GM10266 (cell line): ENCODE data around the gene TBC1D9.

Source experiments
- DNase-seq: peaks from one replicate; pipeline ENCODE4 v3.0.0; 2012; ENCODE audit errors: extremely low spot score
- TF ChIP-seq, protein P1 (sequence below): IDR thresholded peaks from 2 replicates; pipeline ENCODE4 v1.5.1; 2012; ENCODE audit warnings: mild to moderate bottlenecking, low read depth; ENCODE audit not compliant: control insufficient read depth, insufficient read depth; ENCODE audit errors: missing control alignments

The TBC1D9 gene

GRCh38 chr4:140719686-140720085 is 36.5 kb downstream of the TBC1D9 start:
- TF ChIP-seq, protein P1, sequence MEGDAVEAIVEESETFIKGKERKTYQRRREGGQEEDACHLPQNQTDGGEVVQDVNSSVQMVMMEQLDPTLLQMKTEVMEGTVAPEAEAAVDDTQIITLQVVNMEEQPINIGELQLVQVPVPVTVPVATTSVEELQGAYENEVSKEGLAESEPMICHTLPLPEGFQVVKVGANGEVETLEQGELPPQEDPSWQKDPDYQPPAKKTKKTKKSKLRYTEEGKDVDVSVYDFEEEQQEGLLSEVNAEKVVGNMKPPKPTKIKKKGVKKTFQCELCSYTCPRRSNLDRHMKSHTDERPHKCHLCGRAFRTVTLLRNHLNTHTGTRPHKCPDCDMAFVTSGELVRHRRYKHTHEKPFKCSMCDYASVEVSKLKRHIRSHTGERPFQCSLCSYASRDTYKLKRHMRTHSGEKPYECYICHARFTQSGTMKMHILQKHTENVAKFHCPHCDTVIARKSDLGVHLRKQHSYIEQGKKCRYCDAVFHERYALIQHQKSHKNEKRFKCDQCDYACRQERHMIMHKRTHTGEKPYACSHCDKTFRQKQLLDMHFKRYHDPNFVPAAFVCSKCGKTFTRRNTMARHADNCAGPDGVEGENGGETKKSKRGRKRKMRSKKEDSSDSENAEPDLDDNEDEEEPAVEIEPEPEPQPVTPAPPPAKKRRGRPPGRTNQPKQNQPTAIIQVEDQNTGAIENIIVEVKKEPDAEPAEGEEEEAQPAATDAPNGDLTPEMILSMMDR, result no peak
- no peak for DNase-seq

DNA sequence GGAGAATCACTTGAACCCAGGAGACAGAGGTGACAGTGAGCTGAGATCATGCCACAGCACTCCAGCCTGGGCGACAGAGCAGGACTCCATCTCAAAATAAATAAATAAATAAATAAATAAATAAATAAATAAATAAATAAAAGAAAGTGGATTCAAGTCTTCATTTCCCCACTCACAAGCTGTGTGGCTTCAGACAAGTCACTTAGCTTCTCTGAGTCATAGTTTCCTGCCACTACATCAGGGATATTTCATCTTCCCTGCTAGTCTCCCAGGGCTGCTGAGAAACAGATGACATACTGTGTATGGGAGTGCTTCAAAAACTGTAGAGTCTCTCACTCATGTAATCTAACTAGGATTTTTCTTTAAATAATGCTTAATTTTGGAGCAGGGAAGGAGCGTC is 37.2 kb downstream of the TBC1D9 start:
- DNase-seq, result no peak
- TF ChIP-seq, protein P1, result no peak

- DNase-seq, result no peak
- TF ChIP-seq, protein P1, result no peak
These were observed 37.8 kb downstream of the TBC1D9 start for GRCh38 chr4:140718241-140718952.

DNA sequence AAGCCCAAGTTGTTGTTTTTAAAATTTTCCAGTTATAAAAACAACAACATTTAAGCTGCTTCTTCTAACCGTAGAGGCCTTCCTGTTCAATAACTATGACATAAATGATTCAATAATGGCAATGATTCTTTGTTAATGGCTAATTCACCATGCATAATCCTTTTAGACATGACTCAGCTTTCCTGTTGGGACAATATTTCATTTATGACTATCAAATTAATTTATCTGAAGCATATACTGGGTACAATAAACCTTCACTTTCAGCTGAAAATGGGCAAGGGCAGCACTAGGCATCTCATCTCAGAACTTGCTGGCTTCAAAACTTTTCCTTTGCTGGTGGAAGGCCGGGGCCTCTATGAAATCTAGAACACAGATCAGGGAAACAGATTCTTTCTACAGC is 38.9 kb downstream of the TBC1D9 start:
- TF ChIP-seq, protein P1, result no peak
- DNase-seq, result no peak

DNA sequence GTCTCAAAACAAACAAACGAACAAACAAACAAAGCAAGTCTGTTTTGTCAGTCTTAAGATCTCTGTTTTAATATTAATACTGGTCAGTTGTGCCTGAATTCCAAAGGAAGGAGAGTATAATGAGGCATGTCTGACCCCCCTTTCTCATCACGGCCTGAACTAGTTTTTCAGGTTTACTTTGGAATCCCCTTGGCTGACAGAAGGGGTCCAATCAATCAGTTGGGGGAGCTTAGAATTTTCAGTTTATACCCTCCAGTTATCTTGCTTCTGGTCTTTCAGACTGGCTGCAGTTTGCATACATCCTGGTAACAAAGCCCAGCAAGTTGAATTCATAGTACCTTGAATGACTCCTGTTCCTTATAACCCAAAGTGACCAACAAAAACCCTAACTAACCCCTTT is 41.1 kb downstream of the TBC1D9 start:
- TF ChIP-seq, protein P1, result no peak
- DNase-seq, result no peak

- TF ChIP-seq, protein P1, result no peak
- no peak for DNase-seq
These were observed 44.3 kb downstream of the TBC1D9 start for GRCh38 chr4:140711910-140712309.

GRCh38 chr4:140710908-140711622 is 45.1 kb downstream of the TBC1D9 start:
- TF ChIP-seq, protein P1, result no peak
- DNase-seq, result no peak
